GM19351 (cell line): ENCODE measurements around the gene ITPR1.

ENCODE experiments used
- ATAC-seq: cut with Tn5 transposase; IDR thresholded peaks from one replicate; pipeline ENCODE4 v1.9.1; 2021; ENCODE audit warnings: mild to moderate bottlenecking, moderate library complexity; ENCODE audit not compliant: unreplicated experiment

ITPR1 gene

DNA sequence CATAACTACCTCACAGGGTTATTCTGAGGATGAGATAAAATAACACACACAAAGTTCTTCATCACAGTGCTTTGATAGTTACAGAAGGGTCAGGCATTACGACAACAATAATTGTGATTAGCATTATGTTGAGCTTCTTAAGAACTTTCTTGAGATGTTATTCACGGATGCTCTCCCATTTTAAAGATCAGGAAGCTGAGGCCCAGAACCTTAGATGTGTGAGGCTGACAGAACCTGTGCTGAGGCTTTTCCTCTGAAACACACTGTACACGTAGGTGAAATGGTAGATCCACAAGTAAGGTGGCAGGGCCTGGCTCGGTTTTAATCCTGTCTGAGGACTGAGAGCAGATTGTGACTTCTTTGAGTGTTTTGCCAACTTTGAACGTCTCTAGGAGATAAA, 274.9 kb downstream of the ITPR1 start:
- ATAC-seq = no peak

DNA sequence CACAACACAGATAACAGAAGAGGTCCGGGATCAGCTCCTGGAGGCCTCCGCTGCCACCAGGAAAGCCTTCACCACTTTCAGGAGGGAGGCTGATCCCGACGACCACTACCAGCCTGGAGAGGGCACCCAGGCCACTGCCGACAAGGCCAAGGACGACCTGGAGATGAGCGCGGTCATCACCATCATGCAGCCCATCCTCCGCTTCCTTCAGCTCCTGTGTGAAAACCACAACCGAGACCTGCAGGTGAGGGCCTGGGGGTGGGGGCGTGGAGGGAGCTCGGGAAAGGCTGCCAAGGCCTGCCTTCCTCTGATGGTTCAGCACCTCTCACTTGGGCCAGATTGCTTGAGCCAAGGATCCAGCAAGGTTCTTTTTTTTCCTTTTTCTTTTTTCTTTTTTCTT, 275.4 kb downstream of the ITPR1 start:
- no peak for ATAC-seq

DNA sequence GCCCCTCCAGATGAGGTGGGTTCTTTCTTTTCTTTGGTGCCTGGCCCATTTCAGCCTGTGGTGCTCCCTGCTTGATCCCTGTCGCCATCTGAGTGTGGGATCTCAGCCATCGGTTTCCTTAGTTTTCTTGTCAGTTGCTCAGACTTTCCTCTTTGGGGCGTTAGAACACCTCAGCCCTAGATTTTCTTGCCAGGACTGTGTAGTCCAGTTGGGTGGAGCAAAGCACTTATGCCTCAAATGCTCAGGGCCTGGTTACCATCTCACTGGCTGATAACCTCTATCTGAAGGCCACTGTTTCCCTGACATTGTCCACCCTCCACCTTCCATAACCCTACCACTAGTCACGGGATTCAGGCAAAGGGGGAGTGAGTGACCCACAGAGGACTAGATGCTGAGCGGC, 277.4 kb downstream of the ITPR1 start:
- ATAC-seq = no peak

DNA sequence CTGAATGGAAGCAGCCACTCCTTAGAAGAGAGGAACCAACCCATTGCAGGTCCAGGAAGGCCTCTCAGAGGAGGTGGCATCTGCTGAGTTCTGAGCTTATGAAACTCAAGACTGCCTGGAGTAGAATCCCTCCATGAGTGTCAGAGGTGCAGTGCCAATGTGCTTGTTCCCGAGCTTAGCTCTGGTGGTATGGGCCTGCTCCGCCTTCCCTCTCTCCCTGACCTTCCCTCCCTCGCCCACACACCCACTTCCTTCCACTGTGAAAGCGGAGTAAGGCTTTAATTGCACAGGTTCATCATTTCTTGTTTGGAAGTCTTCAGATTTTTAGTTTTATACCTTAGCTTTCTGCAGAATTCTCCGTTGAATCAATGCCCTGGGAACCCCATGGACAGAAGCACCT, 278.1 kb downstream of the ITPR1 start:
- ATAC-seq = no peak

DNA sequence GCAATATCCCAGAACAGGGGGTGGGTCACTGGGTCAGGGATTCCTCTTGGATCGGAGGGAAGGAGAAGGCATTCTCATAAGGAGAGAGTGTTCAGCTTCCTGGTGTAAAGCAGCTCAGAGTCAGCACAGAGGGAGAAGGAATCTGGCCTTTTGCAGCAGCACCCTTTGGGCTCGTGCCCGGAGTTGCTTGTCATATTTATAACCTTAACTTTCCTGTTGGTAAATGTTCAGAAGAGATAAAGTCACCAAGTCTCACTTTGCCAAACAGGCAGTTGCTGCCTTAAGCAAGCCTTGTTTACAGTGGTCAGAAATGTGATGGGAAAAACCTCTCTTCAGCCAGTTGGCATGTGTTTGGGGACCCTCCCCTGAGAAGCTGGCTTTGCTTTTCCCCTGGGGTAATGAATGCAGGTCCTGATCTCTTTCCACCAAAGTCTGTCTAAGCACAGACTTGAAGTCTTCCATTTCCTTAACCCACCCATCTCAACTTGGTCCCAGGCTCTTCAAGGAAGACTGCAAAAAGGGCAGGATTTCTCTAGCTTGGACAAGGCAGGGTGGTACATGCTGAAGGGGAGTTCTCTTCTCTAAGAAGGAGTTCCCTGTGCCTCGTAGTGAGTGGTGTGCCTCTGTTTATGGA, 279.1 kb downstream of the ITPR1 start:
- ATAC-seq = no peak

DNA sequence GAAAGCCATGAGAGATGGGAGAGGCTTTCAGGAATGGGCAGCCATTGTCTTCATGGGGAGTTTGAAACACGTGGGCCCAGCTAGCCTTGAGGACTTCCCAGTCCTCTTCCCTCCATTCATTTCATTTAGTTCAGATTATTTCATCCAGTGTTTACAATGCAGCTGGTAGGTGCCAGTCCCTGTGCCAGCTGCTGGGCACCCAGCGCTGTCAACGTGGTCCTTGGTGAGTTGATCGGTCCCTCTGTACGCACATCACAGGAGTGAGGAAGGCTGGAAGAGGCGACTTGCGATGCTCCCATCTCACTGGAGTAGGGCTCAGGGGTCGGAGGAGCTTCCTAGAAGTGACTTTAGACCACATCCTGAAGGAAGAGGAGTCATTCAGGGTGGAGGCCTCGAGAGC, 279.7 kb downstream of the ITPR1 start:
- ATAC-seq = no peak

DNA sequence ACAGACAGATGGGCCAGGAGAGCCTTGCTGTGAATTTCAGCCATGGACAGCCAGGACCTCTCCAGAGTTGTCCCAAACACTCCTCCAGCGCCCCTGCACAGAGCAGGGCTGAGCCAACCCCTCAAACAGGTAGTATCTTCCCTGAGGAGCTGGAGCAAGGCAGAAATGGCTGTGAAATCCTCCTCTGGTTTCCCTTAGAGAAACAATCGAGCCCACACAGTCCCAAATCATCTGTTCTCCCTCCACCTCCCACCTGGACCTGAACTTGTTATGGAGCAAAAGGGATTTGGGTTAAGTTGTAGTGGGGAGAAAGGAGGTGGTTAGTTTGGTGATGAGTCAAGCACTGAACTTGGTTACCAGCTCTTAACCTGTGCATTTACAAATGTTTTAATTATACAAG, 280.4 kb downstream of the ITPR1 start:
- ATAC-seq = no peak

DNA sequence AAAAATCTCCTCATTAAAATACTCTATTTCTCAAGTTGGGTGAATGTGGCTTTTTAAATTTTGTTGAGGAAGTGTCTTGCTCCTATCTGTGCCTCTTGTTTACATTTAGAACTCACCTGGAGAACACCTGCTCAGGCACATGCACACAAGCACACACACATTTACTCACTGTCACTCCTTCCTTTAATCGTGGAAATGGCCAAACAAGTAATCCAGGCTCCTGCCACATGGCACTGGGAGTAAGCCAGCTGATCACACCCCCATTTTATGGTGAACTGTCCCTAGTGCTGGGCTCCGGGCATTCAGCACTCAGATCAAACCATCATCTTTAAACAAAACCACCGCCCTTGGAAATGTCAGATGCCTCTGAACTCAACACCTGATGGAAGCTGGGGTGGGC, 281.4 kb downstream of the ITPR1 start:
- ATAC-seq = no peak

DNA sequence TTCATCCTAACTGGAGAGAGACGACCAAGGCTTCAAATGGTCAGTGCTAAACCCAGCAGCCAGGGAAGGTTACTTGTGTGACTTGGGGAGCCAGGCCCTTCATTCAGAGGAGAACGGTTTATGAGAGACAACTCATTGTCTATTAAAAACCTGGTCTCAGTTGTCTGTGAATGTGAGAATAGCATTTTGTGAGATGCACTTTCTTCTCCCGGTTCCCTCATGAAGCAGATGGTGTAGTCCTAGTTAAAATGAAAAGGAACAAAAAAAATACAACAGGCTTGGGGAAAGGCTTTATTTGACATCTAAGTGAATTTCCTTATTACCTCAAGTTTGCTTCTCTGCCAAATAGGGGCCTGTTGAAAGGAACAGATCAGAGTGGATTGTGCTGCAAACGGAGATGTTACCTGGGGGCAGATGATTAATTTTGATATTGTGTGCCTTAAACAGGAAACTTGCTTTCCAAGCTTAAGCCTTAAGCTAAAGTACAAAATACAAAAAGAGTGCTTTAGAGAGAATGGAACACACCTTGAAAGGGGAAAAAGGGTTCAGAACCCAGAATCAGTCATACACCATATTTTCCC, 283.3 kb downstream of the ITPR1 start:
- ATAC-seq = peak; percentile 43

DNA sequence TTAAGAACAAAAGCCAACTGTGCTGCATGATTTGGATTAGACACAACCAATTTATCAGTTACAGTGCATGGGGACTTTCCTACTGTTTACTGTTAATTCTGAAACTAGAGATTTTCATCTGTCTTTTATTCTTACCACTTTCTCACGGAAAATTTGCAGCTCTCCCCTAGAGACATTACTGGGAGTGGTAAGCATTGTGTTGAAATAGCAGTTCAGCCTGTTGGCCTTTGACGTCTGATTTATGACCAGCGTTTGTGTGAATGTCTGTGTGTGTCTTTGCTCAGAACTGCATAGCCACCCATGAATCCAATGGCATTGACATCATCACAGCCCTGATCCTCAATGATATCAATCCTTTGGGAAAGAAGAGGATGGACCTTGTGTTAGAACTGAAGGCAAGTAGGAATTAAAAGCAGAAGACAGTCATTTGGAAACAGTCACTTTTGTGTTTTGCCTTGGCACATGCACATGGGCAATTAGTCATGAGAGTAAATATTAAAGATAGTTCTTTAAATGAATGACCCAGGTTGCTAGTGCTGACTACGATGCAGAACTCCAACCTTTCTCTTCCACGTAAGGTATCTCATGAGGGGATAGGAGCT, 283.9 kb downstream of the ITPR1 start:
- peak; percentile 80 for ATAC-seq

DNA sequence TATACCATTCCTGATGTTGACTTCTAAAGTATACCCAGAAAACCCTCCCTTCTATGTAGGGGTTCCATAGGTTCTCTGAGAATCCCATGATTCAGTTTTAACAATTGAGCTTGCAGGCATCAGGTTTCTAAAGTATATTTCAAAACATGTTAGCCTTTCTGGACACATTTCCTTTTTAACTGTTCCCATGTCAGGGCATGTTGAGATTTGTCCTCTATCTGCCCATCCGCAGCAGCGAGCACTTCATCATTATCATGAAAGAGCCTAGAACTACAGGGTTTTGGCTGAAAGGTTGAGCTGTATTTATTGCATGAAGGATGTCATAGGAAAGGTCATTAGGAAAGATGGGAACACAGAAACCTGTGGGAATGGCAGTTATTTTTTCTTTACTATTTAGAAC, 285.0 kb downstream of the ITPR1 start:
- ATAC-seq = no peak

DNA sequence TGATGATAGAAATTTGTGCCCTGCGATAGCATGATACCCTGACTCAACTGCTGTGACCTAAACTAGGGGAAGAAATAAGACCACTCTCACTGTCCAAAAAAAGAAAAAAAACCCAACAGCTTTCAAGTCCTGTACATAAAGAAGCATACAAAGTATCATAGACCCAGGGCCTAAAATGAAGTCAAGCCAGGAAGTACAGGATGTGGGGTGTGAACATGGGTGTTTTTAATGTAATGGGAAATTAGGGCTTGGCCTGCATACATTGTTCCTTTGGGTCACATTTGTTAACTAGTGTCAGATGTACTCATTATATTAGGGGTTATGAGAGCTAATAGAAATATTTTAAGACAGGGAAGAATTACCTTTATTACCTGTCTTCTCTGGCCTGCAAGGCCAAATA, 285.6 kb downstream of the ITPR1 start:
- no peak for ATAC-seq

DNA sequence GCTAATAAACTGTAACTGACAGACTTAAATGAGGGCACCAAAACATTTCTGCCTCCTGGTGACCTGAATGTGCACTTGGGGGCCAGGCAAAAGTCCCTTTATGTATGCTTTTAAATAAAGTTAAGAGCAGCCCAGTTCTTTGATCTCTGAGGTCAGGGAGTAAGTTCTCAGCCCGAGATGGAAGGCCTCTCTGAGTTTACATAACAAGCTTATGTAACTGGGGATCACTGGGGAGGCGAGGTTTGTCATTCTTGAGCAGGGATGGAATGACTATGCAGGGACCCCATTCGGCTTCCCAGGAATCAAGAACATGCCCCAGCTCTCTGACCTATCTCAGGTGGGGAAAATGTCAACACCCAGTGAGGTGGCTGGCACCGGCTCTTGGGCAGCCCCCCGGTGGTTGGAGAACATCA, 287.4 kb downstream of the ITPR1 start:
- no peak for ATAC-seq

DNA sequence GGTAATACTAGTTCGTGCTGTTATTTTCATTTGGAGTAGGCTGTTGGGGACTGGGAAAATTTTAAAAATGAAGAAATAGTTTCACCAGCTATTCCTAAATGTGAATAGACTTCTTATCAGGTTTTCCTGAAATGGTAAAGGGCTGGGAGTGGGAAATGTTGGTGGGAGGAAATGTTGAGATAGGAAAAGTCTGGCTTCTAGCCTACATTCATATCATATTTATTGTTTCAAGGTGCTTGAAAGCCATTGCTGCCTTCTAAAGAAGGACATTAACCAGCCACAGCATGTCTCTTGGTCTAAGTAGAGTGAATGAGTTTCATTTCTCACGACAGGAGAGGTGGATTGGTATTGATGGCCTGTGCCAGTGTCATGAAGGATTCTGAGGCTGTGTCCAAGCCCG, 288.9 kb downstream of the ITPR1 start:
- ATAC-seq = no peak

DNA sequence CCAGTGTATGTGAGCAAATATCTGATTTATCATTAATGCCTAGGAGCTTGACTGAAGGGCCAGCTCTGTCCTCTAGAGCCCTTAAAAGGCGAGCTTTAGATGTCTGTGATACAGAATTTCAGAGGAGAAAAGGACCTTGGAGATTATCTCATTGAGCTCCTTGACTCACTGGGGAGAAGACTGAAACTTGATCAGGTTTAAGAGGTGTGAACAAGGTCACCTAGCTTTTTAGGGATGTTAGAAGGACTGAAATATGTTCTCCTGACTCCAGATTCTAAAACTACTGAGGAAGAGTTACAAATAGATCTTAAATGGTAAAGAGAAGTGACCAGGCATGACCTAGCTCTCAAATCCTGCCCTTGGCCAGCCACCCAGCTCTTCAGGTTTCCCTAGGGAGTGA, 292.4 kb downstream of the ITPR1 start:
- ATAC-seq = no peak

DNA sequence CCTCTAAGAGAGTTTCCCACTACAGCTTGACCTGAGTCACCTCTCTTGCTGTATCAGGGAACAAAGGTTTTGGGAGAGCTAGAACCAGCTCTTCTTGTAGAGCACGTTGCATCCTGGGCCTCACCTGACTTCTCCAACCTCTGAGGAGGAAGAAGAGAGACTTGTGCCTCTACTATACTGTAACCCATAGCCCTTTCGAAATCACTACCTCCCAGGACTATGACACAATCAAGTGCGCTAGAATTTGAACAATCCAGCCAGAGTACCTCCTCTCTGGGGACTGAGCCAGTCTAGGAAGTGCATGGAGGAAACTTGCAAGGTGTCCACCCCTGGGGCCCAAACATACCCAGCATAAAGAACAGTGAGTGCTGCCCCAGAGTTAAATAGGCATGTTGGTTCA, 293.3 kb downstream of the ITPR1 start:
- ATAC-seq = no peak

DNA sequence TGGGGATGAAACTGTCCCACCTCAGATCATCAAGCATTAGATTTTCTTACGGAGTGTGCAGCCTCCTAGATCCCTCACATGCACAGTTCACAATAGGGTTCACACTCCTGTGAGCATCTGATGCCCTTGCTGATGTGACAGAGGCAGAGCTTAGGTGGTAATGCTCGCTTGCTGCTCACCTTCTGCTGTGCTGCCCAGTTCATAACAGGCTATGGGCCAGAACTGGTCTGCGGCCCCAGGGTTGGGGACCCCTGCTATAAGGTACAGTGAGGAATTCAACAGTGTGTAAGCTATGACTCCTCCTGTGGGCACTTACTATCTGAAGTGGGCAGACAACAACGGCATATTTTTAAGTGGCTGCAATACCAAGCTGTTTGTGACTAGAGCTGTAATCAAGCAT, 298.2 kb downstream of the ITPR1 start:
- ATAC-seq = no peak

DNA sequence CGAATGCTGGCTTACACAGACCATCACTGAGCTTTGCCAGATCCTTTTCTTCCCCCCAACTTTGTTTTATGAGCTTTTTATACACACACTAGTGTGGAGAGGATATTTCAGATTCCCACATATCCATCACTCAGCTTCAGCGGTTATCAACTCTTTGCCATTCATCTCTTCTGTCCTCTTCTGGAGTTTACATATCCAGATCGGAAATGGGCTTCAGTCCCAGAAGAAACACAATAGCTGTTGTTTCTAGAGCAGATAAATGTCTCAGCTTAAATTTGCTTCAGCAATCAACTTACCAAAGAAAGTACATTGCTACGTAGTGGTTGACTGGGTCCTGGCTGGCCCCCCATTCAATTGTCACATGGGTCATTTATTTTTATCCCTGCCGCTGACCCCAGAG, 300.2 kb downstream of the ITPR1 start:
- ATAC-seq = no peak

DNA sequence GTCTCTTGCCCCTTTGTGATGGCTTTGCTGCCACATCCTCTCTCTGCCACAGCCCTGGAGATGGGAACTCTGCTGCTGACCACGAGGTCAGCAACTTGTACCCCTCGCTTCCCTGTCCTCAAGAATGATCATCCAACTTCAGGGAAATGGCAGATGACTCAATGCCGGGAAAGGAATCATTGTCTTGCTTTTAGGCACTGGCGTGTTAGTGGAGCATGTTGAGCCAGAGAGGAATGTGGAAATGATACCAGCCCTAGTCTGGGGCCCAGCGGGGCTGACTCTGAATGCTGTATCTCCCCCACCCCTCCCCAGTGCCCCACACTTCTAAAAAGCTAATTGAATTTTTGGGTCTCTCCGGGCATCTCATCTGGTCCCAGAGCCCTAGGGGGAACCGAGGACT, 301.2 kb downstream of the ITPR1 start:
- ATAC-seq = no peak

DNA sequence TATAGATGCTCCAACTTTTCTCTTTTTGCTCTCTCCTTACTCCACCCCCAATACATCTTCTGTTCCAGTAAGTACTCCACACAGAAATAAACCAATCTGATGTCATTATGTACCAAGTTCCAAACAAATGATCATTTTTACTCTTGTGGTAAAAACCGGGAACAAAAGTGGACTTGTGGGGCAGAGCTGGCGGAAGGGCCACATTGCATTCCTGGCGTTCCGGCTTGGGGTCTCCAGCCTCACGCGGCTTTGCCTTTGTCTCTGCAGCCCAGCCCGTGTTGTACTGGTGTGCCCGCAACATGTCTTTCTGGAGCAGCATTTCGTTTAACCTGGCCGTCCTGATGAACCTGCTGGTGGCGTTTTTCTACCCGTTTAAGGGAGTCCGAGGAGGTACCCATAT, 301.6 kb downstream of the ITPR1 start:
- no peak for ATAC-seq

DNA sequence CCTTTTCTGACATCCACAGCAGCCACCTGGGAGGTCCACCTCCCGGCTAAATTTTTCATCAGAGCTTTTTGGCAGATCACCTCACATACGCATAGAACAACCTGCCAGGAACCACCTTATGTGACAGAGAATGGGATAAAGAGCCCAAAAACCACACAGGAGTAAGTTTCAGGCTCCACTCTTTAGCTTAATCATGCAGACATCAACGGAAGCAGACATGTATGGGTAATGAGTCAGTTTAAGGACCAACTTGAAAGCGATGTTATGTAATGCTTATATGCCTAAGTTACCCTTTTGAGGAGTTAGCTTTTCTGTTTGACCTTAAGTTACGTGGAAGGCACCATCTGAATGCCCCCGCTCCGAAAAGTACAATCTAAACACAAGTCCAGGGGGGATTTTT, 302.8 kb downstream of the ITPR1 start:
- no peak for ATAC-seq

DNA sequence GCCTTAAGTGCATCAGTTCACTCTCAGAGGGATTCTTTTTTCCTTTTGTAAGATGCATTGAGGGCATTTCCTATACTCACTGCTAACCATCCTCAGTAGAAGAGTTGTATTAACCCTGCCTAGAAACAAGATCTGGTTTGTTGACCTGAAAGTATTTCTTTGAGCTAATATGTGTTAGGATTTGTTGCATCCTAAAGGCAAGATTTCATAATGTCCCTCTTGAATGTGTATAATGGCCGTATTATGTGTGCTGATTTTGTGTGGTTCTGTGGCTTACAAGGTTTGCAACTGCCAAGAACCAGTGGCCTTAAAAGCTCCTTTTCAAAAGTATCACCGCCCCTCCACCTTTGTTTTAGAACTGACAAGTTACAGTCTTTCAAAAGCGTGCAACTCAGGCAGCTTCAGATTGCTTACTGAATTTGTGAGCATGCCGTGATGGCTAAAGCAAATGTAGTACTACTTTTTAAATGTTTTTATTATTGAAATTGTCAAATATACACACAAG, 304.1 kb downstream of the ITPR1 start:
- ATAC-seq = no peak
